HS-5 (cell line): ENCODE data around the gene AKT3.
"Not testable (repeated sequence)": the region's sequence is repeated elsewhere in the genome, so short reads cannot be mapped to it uniquely, and the experiment has no call there.

Experiments
- DNase-seq: peaks from one replicate; pipeline ENCODE4 v3.0.0-alpha.2; 2012; ENCODE audit warnings: low read depth

The AKT3 gene

GRCh38 chr1:243701872-243702271, 148.2 kb downstream of the AKT3 start:
- no peak for DNase-seq

GRCh38 chr1:243693800-243694199, 156.2 kb downstream of the AKT3 start:
- no peak for DNase-seq

GRCh38 chr1:243686159-243686558, 163.9 kb downstream of the AKT3 start:
- no peak for DNase-seq

- DNase-seq: no peak
Observed at GRCh38 chr1:243680860-243681259, 169.2 kb downstream of the AKT3 start.

- no peak for DNase-seq
Observed at GRCh38 chr1:243672539-243673074, 177.4 kb downstream of the AKT3 start.

GRCh38 chr1:243667591-243667990, 182.5 kb downstream of the AKT3 start:
- no peak for DNase-seq

GRCh38 chr1:243667133-243667532, 182.9 kb downstream of the AKT3 start:
- DNase-seq: no peak

- DNase-seq: no peak
Observed at GRCh38 chr1:243663651-243664050, 186.4 kb downstream of the AKT3 start.

GRCh38 chr1:243662169-243662568, 187.9 kb downstream of the AKT3 start:
- DNase-seq: not testable (repeated sequence)

GRCh38 chr1:243658594-243659105, 191.4 kb downstream of the AKT3 start:
- no peak for DNase-seq

GRCh38 chr1:243657793-243658192, 192.2 kb downstream of the AKT3 start:
- DNase-seq: no peak

- DNase-seq: not testable (repeated sequence)
Observed at GRCh38 chr1:243649530-243649929, 200.5 kb downstream of the AKT3 start.

GRCh38 chr1:243646841-243647240, 203.2 kb downstream of the AKT3 start:
- DNase-seq: no peak

GRCh38 chr1:243645281-243645680, 204.8 kb downstream of the AKT3 start:
- DNase-seq: no peak

- peak; percentile 57 for DNase-seq
Observed at GRCh38 chr1:243642936-243643335, 207.1 kb downstream of the AKT3 start.

GRCh38 chr1:243639027-243639658, 210.9 kb downstream of the AKT3 start:
- no peak for DNase-seq

GRCh38 chr1:243638186-243638585, 211.9 kb downstream of the AKT3 start:
- DNase-seq: no peak

- DNase-seq: no peak
Observed at GRCh38 chr1:243628476-243628907, 221.6 kb downstream of the AKT3 start.

- no peak for DNase-seq
Observed at GRCh38 chr1:243623841-243624240, 226.2 kb downstream of the AKT3 start.

- DNase-seq: no peak
Observed at GRCh38 chr1:243621973-243622372, 228.1 kb downstream of the AKT3 start.

GRCh38 chr1:243620096-243620495, 229.9 kb downstream of the AKT3 start:
- DNase-seq: no peak

GRCh38 chr1:243609698-243610097, 240.3 kb downstream of the AKT3 start:
- no peak for DNase-seq

- DNase-seq: no peak
Observed at GRCh38 chr1:243605604-243606003, 244.4 kb downstream of the AKT3 start.

- DNase-seq: no peak
Observed at GRCh38 chr1:243601720-243602119, 248.3 kb downstream of the AKT3 start.
